H9 (cell line): Measurements from ENCODE around the gene CBFA2T2. TPM values are rescaled to one million over a fixed set of nuclear protein-coding genes. Genes with fewer than 3 reads are reported as not detected.

Source experiments
- DNase-seq: peaks from one replicate; pipeline ENCODE4 v3.0.0-alpha.2; 2017
- H2AFZ ChIP-seq: one replicate; pipeline ENCODE4 v1.6.1; 2013; ENCODE audit warnings: mild to moderate bottlenecking, low read length, control low read depth, moderate library complexity
- H2AK5ac ChIP-seq: 2 replicates; pipeline ENCODE4 v1.6.1; 2013; ENCODE audit warnings: low read length, control low read depth, mixed read lengths; ENCODE audit not compliant: insufficient read length
- H2BK120ac ChIP-seq: one replicate; pipeline ENCODE4 v1.6.1; 2013; ENCODE audit warnings: low read depth, mild to moderate bottlenecking, low read length, control low read depth, inconsistent platforms; ENCODE audit not compliant: poor library complexity, severe bottlenecking
- H2BK12ac ChIP-seq: 2 replicates; pipeline ENCODE4 v1.6.1; 2013; ENCODE audit warnings: low read length, control low read depth, mixed read lengths, low read depth; ENCODE audit not compliant: insufficient read length
- H2BK15ac ChIP-seq: 2 replicates; pipeline ENCODE4 v1.6.1; 2013; ENCODE audit warnings: low read depth, low read length, control low read depth
- H2BK20ac ChIP-seq: one replicate; pipeline ENCODE4 v1.6.1; 2013; ENCODE audit warnings: low read depth, mild to moderate bottlenecking, low read length, control low read depth, inconsistent platforms; ENCODE audit not compliant: poor library complexity, severe bottlenecking
- H2BK5ac ChIP-seq: 2 replicates; pipeline ENCODE4 v1.6.1; 2013; ENCODE audit warnings: low read length, control low read depth, mixed read lengths; ENCODE audit not compliant: insufficient read length
- H3K14ac ChIP-seq: 2 replicates; pipeline ENCODE4 v1.6.1; 2013; ENCODE audit warnings: low read length, control low read depth; ENCODE audit not compliant: insufficient read depth
- H3K18ac ChIP-seq: 2 replicates; pipeline ENCODE4 v1.6.1; 2013; ENCODE audit warnings: low read depth, mild to moderate bottlenecking, mixed read lengths, low read length, control low read depth; ENCODE audit not compliant: insufficient read length
- H3K23ac ChIP-seq: 2 replicates; pipeline ENCODE4 v1.6.1; 2013; ENCODE audit warnings: low read length, control low read depth, mixed read lengths, low read depth; ENCODE audit not compliant: insufficient read length
- H3K23me2 ChIP-seq: 2 replicates; pipeline ENCODE4 v1.6.1; 2013; ENCODE audit warnings: low read depth, mild to moderate bottlenecking, mixed read lengths, low read length, control low read depth; ENCODE audit not compliant: insufficient read length, poor library complexity, severe bottlenecking
- H3K27ac ChIP-seq: 2 replicates; pipeline ENCODE4 v1.5.1; 2013; ENCODE audit warnings: low read length, control low read depth, mixed read lengths, low read depth; ENCODE audit not compliant: insufficient read length
- H3K27me3 ChIP-seq: 2 replicates; pipeline ENCODE4 v1.6.1; 2013; ENCODE audit warnings: low read length, control low read depth, inconsistent platforms; ENCODE audit not compliant: insufficient read depth
- H3K4ac ChIP-seq: 2 replicates; pipeline ENCODE4 v1.6.1; 2013; ENCODE audit warnings: low read depth, mild to moderate bottlenecking, control low read depth, inconsistent platforms, low read length, moderate library complexity
- H3K4me1 ChIP-seq: 2 replicates; pipeline ENCODE4 v1.6.1; 2013; ENCODE audit warnings: low read length, control low read depth, inconsistent platforms; ENCODE audit not compliant: insufficient read depth
- H3K4me2 ChIP-seq: 2 replicates; pipeline ENCODE4 v1.6.1; 2013; ENCODE audit warnings: low read length, control low read depth, mixed read lengths; ENCODE audit not compliant: insufficient read length, insufficient read depth
- H3K56ac ChIP-seq: 2 replicates; pipeline ENCODE4 v1.6.1; 2013; ENCODE audit warnings: low read depth, mild to moderate bottlenecking, mixed read lengths, low read length, control low read depth; ENCODE audit not compliant: insufficient read length
- H3K79me1 ChIP-seq: 2 replicates; pipeline ENCODE4 v1.6.1; 2013; ENCODE audit warnings: low read depth, mild to moderate bottlenecking, moderate library complexity, low read length, control low read depth, inconsistent platforms; ENCODE audit not compliant: insufficient read depth, poor library complexity, severe bottlenecking
- H3K79me2 ChIP-seq: 2 replicates; pipeline ENCODE4 v1.6.1; 2013; ENCODE audit warnings: low read length, control low read depth, inconsistent platforms; ENCODE audit not compliant: insufficient read depth
- H3K9ac ChIP-seq: 2 replicates; pipeline ENCODE4 v1.6.1; 2013; ENCODE audit warnings: low read length, control low read depth, mixed read lengths; ENCODE audit not compliant: insufficient read length; ENCODE audit errors: extremely low read depth
- H3K9me3 ChIP-seq: one replicate; pipeline ENCODE4 v1.6.1; 2013; ENCODE audit warnings: low read depth, low read length, inconsistent platforms; ENCODE audit not compliant: control insufficient read depth
- H3T11ph ChIP-seq: one replicate; pipeline ENCODE4 v1.6.1; 2013; ENCODE audit warnings: mild to moderate bottlenecking, low read length, control low read depth, inconsistent platforms
- H4K20me1 ChIP-seq: one replicate; pipeline ENCODE4 v1.6.1; 2013; ENCODE audit not compliant: control insufficient read depth, insufficient read length, insufficient read depth
- H4K5ac ChIP-seq: 2 replicates; pipeline ENCODE4 v1.6.1; 2013; ENCODE audit warnings: low read depth, mild to moderate bottlenecking, mixed read lengths, low read length, control low read depth; ENCODE audit not compliant: insufficient read length
- H4K8ac ChIP-seq: replicated peaks from 2 replicates; pipeline ENCODE4 v1.6.1; 2013; ENCODE audit warnings: low read length, control low read depth, mixed read lengths, low read depth; ENCODE audit not compliant: insufficient read length
- H4K91ac ChIP-seq: 2 replicates; pipeline ENCODE4 v1.6.1; 2013; ENCODE audit warnings: low read depth, mild to moderate bottlenecking, moderate library complexity, mixed read lengths, low read length, control low read depth; ENCODE audit not compliant: insufficient read length
- H3K27ac Mint-ChIP-seq, 3 experiments: 2 replicates in 2 of 3; 3 replicates in 1 of 3; pipeline ENCODE4 v1.8.0; 2020 to 2021; ENCODE audit warnings: mixed read lengths in 3 of 3, mild to moderate bottlenecking in 1 of 3, moderate library complexity in 1 of 3
- H3K27me3 Mint-ChIP-seq: 2 replicates; pipeline ENCODE4 v1.8.0; 2021; ENCODE audit warnings: low read depth, mild to moderate bottlenecking, moderate library complexity, mixed read lengths
- H3K36me3 Mint-ChIP-seq, 3 experiments: 2 replicates in 2 of 3; 3 replicates in 1 of 3; pipeline ENCODE4 v1.8.0; 2020 to 2021; ENCODE audit warnings: low read depth in 3 of 3, mixed read lengths in 3 of 3; ENCODE audit not compliant: insufficient read depth in 1 of 3
- H3K4me1 Mint-ChIP-seq, 2 experiments: 2 replicates each; pipeline ENCODE4 v1.8.0; 2020; ENCODE audit warnings: mixed read lengths in 2 of 2
- H3K4me3 Mint-ChIP-seq, 2 experiments: 2 replicates in 1 of 2; 3 replicates in 1 of 2; pipeline ENCODE4 v1.8.0; 2020 to 2021; ENCODE audit warnings: mild to moderate bottlenecking in 2 of 2, mixed read lengths in 2 of 2, moderate library complexity in 1 of 2
- H3K9me3 Mint-ChIP-seq, 2 experiments: 2 replicates in 1 of 2; 3 replicates in 1 of 2; pipeline ENCODE4 v1.8.0; 2020; ENCODE audit warnings: mild to moderate bottlenecking in 2 of 2, mixed read lengths in 2 of 2, moderate library complexity in 1 of 2
- WGBS: extraction: QIAGEN DNeasy Blood & Tissue Kit; methylation state at CpG from one replicate; pipeline ENCODE4 v1.1.7; 2013; ENCODE audit warnings: missing lambda C conversion rate, low lambda C conversion rate, mixed read lengths; ENCODE audit not compliant: insufficient read length; ENCODE audit errors: extremely low coverage; 5-methylcytosine and 5-hydroxymethylcytosine counted together
- total RNA-seq: library from RNA; stranded (reverse); gene quantifications from 2 replicates; pipeline ENCODE4 v1.2.1, GENCODE V29; 2021
- TF ChIP-seq, protein P1 (sequence below): fragments of 200-600 bp; sonication (generic); conservative IDR thresholded peaks from 3 replicates; pipeline ENCODE4 v1.8.0; 2021; ENCODE audit warnings: antibody characterized with exemption, mild to moderate bottlenecking

Gene CBFA2T2
- total RNA-seq, 1 experiment from 2014 or later, result 11.2 TPM

GRCh38 chr20:33693741-33694638, 204.1 kb downstream of the CBFA2T2 start:
- Histone ChIP-seq H3K4ac (no peak overlapping the region), H3K27me3 (no peaks in the 10 kb centered on the region), H4K8ac (no peak overlapping the region), H3K79me2 (no peaks in the 10 kb centered on the region), H4K91ac (no peak overlapping the region), H3K9ac (no peak overlapping the region), H3K4me2 (no peak overlapping the region), H3K18ac (no peak overlapping the region), H3K4me1 (no peaks in the 10 kb centered on the region), H3K23ac (no peak overlapping the region), H2AFZ (no peak overlapping the region), H2BK20ac (no peak overlapping the region), H3T11ph (no peak overlapping the region), H2BK12ac (no peak overlapping the region), H2BK120ac (no peak overlapping the region), H4K20me1 (no peaks in the 10 kb centered on the region), H4K5ac (no peak overlapping the region), H3K23me2 (no peaks in the 10 kb centered on the region), H3K9me3 (no peaks in the 10 kb centered on the region), H3K56ac (no peak overlapping the region), H3K79me1 (no peaks in the 10 kb centered on the region), H2BK15ac (no peak overlapping the region), H3K27ac (no peak overlapping the region), H2BK5ac (no peak overlapping the region), H2AK5ac (no peak overlapping the region), H3K14ac (no peak overlapping the region)
- no peak overlapping the region for H3K4me3 Mint-ChIP-seq
- TF ChIP-seq, protein P1, sequence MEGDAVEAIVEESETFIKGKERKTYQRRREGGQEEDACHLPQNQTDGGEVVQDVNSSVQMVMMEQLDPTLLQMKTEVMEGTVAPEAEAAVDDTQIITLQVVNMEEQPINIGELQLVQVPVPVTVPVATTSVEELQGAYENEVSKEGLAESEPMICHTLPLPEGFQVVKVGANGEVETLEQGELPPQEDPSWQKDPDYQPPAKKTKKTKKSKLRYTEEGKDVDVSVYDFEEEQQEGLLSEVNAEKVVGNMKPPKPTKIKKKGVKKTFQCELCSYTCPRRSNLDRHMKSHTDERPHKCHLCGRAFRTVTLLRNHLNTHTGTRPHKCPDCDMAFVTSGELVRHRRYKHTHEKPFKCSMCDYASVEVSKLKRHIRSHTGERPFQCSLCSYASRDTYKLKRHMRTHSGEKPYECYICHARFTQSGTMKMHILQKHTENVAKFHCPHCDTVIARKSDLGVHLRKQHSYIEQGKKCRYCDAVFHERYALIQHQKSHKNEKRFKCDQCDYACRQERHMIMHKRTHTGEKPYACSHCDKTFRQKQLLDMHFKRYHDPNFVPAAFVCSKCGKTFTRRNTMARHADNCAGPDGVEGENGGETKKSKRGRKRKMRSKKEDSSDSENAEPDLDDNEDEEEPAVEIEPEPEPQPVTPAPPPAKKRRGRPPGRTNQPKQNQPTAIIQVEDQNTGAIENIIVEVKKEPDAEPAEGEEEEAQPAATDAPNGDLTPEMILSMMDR, result peak; percentile 35; the same call in 2 of the 3 replicates
- no peak for DNase-seq
- peaks cover 5 to 8% (median 5%) of the 10 kb centered on the region in 3 experiments; a peak in 5 of 7 replicates for H3K36me3 Mint-ChIP-seq
- H3K27me3 Mint-ChIP-seq, result peaks cover 47% of the 10 kb centered on the region
- H3K4me1 Mint-ChIP-seq, result peaks cover 24 to 25% of the 10 kb centered on the region in 2 experiments
- H3K9me3 Mint-ChIP-seq, result peaks cover 8 to 12% of the 10 kb centered on the region in 2 experiments
- H3K27ac Mint-ChIP-seq, result peak overlapping the region in 2 of 3 experiments; percentile 53 to 84; a peak in 4 of 7 replicates
- no CpG with 5 or more reads among the region's 17 CpGs for WGBS
